Nephron progenitor cell (in vitro differentiated cells): ENCODE data around the gene MTA2.
"Not testable (repeated sequence)": the region's sequence is repeated elsewhere in the genome, so short reads cannot be mapped to it uniquely, and the experiment has no call there.

Experiments used
- DNase-seq: peaks from one replicate; pipeline ENCODE4 v3.0.0; 2021
- H3K27ac Mint-ChIP-seq: 2 replicates; pipeline ENCODE4 v1.8.0; 2021; ENCODE audit warnings: mild to moderate bottlenecking, moderate library complexity, mixed read lengths
- H3K27me3 Mint-ChIP-seq: 2 replicates; pipeline ENCODE4 v1.8.0; 2021; ENCODE audit warnings: mild to moderate bottlenecking, low read depth, mixed read lengths; ENCODE audit not compliant: poor library complexity
- H3K36me3 Mint-ChIP-seq: 2 replicates; pipeline ENCODE4 v1.8.0; 2021; ENCODE audit warnings: low read depth, mixed read lengths
- H3K4me1 Mint-ChIP-seq: 2 replicates; pipeline ENCODE4 v1.8.0; 2021; ENCODE audit warnings: mixed read lengths
- H3K4me3 Mint-ChIP-seq: 2 replicates; pipeline ENCODE4 v1.8.0; 2021; ENCODE audit warnings: mild to moderate bottlenecking, moderate library complexity, mixed read lengths
- H3K9me3 Mint-ChIP-seq: 2 replicates; pipeline ENCODE4 v1.8.0; 2021; ENCODE audit warnings: mild to moderate bottlenecking, moderate library complexity, mixed read lengths
- CTCF ChIP-seq: fragments of 200-600 bp; sonication (generic); IDR thresholded peaks from 2 replicates; pipeline ENCODE4 v1.5.0; 2021; ENCODE audit warnings: antibody characterized with exemption

The MTA2 gene

GRCh38 chr11:62601372-62602140 is at the start of gene MTA2:
Gene MTA2, minus strand, starts transcription at chr11:62601865. Its CDS starts 415 bp downstream, at chr11:62601450.
- H3K27me3 Mint-ChIP-seq = peaks cover 27% of the 10 kb centered on the region
- DNase-seq = peak; percentile 99
- peaks cover 79% of the 10 kb centered on the region for H3K4me1 Mint-ChIP-seq
- H3K9me3 Mint-ChIP-seq = no peaks in the 10 kb centered on the region
- peaks cover 50% of the 10 kb centered on the region for H3K36me3 Mint-ChIP-seq
- H3K27ac Mint-ChIP-seq = peak within 1 kb of the TSS; percentile 93
- H3K4me3 Mint-ChIP-seq = peak within 1 kb of the TSS; percentile 96
- no peak for TF ChIP-seq CTCF

- Mint-ChIP-seq H3K36me3 (peaks cover 13% of the 10 kb centered on the region), H3K4me1 (peaks cover 30% of the 10 kb centered on the region)
- not testable (repeated sequence) for H3K27me3 Mint-ChIP-seq, DNase-seq, H3K9me3 Mint-ChIP-seq, H3K4me3 Mint-ChIP-seq, H3K27ac Mint-ChIP-seq
Measured at GRCh38 chr11:62650283-62650682, 48.6 kb upstream of the MTA2 start.

- peaks cover 36% of the 10 kb centered on the region for H3K4me1 Mint-ChIP-seq
- no peak overlapping the region for H3K4me3 Mint-ChIP-seq
- H3K27me3 Mint-ChIP-seq = peaks cover 1% of the 10 kb centered on the region
- H3K36me3 Mint-ChIP-seq = peaks cover 14% of the 10 kb centered on the region
- DNase-seq = no peak
- H3K9me3 Mint-ChIP-seq = no peaks in the 10 kb centered on the region
- no peak for TF ChIP-seq CTCF
- no peak overlapping the region for H3K27ac Mint-ChIP-seq
Measured at GRCh38 chr11:62649486-62649885, 47.8 kb upstream of the MTA2 start.

GRCh38 chr11:62648967-62649364 is 47.3 kb upstream of the MTA2 start:
- Mint-ChIP-seq H3K4me1 (peaks cover 41% of the 10 kb centered on the region), H3K36me3 (peaks cover 19% of the 10 kb centered on the region), H3K27ac (no peak overlapping the region), H3K9me3 (no peaks in the 10 kb centered on the region), H3K4me3 (no peak overlapping the region), H3K27me3 (peaks cover 4% of the 10 kb centered on the region)
- no peak for DNase-seq
- no peak for TF ChIP-seq CTCF

GRCh38 chr11:62648185-62648966 is 46.7 kb upstream of the MTA2 start:
- Mint-ChIP-seq H3K4me1 (peaks cover 38% of the 10 kb centered on the region), H3K27me3 (peaks cover 4% of the 10 kb centered on the region), H3K4me3 (no peak overlapping the region), H3K36me3 (peaks cover 20% of the 10 kb centered on the region), H3K9me3 (no peaks in the 10 kb centered on the region), H3K27ac (no peak overlapping the region)
- no peak for TF ChIP-seq CTCF
- no peak for DNase-seq

- Mint-ChIP-seq H3K27me3 (peaks cover 4% of the 10 kb centered on the region), H3K27ac (peak overlapping the region; percentile 32), H3K36me3 (peaks cover 20% of the 10 kb centered on the region), H3K4me1 (peaks cover 35% of the 10 kb centered on the region), H3K4me3 (no peak overlapping the region), H3K9me3 (no peaks in the 10 kb centered on the region)
- no peak for DNase-seq
- TF ChIP-seq CTCF = no peak
Measured at GRCh38 chr11:62647609-62648005, 45.9 kb upstream of the MTA2 start.
